Stimulated activated CD4-positive, alpha-beta T cell treated with anti-CD3 and anti-CD28 coated beads, Interleukin-2, amount 100 ng/mL, for 24 hours (primary cell): ENCODE results near the gene PGLYRP4.

ENCODE experiments used
- DNase-seq, 2 donors: peaks; one replicate each; pipeline ENCODE4 v3.0.0-alpha.2; 2020

The PGLYRP4 gene

GRCh38 chr1:153374071-153374470, 25.4 kb upstream of the PGLYRP4 start:
- no peak for DNase-seq

GRCh38 chr1:153372571-153372970, 23.9 kb upstream of the PGLYRP4 start:
- no peak for DNase-seq

GRCh38 chr1:153371231-153371630, 22.6 kb upstream of the PGLYRP4 start:
- no peak for DNase-seq

- DNase-seq, result no peak
These were observed 21.5 kb upstream of the PGLYRP4 start for GRCh38 chr1:153370146-153370545.

- no peak for DNase-seq
These were observed 19.9 kb upstream of the PGLYRP4 start for GRCh38 chr1:153368495-153368894.

GRCh38 chr1:153367090-153367489, 18.4 kb upstream of the PGLYRP4 start:
- DNase-seq, result no peak

- no peak for DNase-seq
These were observed 17.6 kb upstream of the PGLYRP4 start for GRCh38 chr1:153366261-153366660.

- no peak for DNase-seq
These were observed 17.1 kb upstream of the PGLYRP4 start for GRCh38 chr1:153365696-153366095.

- no peak for DNase-seq
These were observed 16.4 kb upstream of the PGLYRP4 start for GRCh38 chr1:153364766-153365666.

GRCh38 chr1:153364156-153364555, 15.5 kb upstream of the PGLYRP4 start:
- DNase-seq, result no peak

- DNase-seq, result no peak
These were observed 15.0 kb upstream of the PGLYRP4 start for GRCh38 chr1:153363641-153364040.

- no peak for DNase-seq
These were observed 13.6 kb upstream of the PGLYRP4 start for GRCh38 chr1:153362187-153362775.

GRCh38 chr1:153361480-153362109, 13.0 kb upstream of the PGLYRP4 start:
- no peak for DNase-seq

GRCh38 chr1:153360592-153361479, 12.2 kb upstream of the PGLYRP4 start:
- no peak for DNase-seq

- DNase-seq, result no peak
These were observed 11.5 kb upstream of the PGLYRP4 start for GRCh38 chr1:153360190-153360589.

GRCh38 chr1:153359241-153359640, 10.6 kb upstream of the PGLYRP4 start:
- DNase-seq, result no peak

GRCh38 chr1:153358691-153358975, 10.0 kb upstream of the PGLYRP4 start:
- no peak for DNase-seq

GRCh38 chr1:153357853-153358690, 9.4 kb upstream of the PGLYRP4 start, which contains the start of gene S100A9:
S100A9 (plus strand) TSS chr1:153357854; CDS start chr1:153358284, 430 bp downstream.
- no peak for DNase-seq

GRCh38 chr1:153357076-153357852, 8.6 kb upstream of the PGLYRP4 start:
- DNase-seq, result no peak

- no peak for DNase-seq
These were observed 7.9 kb upstream of the PGLYRP4 start for GRCh38 chr1:153356392-153357075.
